HUES64 (cell line): ENCODE results near the gene ANTXRL.
"Not testable (repeated sequence)": the region's sequence is repeated elsewhere in the genome, so short reads cannot be mapped to it uniquely, and the experiment has no call there.

ENCODE experiments used
- H3K27ac ChIP-seq: 2 replicates; pipeline ENCODE4 v1.7.0; 2013; ENCODE audit warnings: low read depth, low read length, inconsistent platforms
- H3K27me3 ChIP-seq: 2 replicates; pipeline ENCODE4 v1.6.1; 2013; ENCODE audit warnings: mild to moderate bottlenecking, low read length; ENCODE audit not compliant: insufficient read depth
- H3K36me3 ChIP-seq: 2 replicates; pipeline ENCODE4 v1.6.1; 2013; ENCODE audit warnings: mild to moderate bottlenecking, low read length; ENCODE audit not compliant: insufficient read depth
- H3K4me1 ChIP-seq: 2 replicates; pipeline ENCODE4 v1.6.1; 2013; ENCODE audit warnings: mild to moderate bottlenecking, low read length, moderate library complexity; ENCODE audit not compliant: insufficient read depth
- H3K4me3 ChIP-seq: 2 replicates; pipeline ENCODE4 v1.5.1; 2013; ENCODE audit warnings: mild to moderate bottlenecking, low read length, moderate library complexity
- H3K9ac ChIP-seq: 2 replicates; pipeline ENCODE4 v1.6.1; 2013; ENCODE audit warnings: mild to moderate bottlenecking, low read depth, low read length
- H3K9me3 ChIP-seq: 2 replicates; pipeline ENCODE4 v1.6.1; 2013; ENCODE audit warnings: low read depth, low read length; ENCODE audit not compliant: insufficient read depth
- WGBS: fragments of 150-250, 120-280 bp; methylation state at CpG from one replicate; pipeline ENCODE4 v1.1.7; 2013; ENCODE audit warnings: missing lambda C conversion rate; 5-methylcytosine and 5-hydroxymethylcytosine counted together

ANTXRL gene

GRCh38 chr10:46379233-46379848, 92.5 kb downstream of the ANTXRL start:
- H3K4me1 ChIP-seq, H3K36me3 ChIP-seq, H3K27me3 ChIP-seq, H3K4me3 ChIP-seq, H3K27ac ChIP-seq, H3K9me3 ChIP-seq, H3K9ac ChIP-seq: not testable (repeated sequence)
- WGBS = no CpG with 5 or more reads among the region's 5 CpGs
